Heart left ventricle (tissue), 16 donors: ENCODE results near the gene PARD3. TPM values are rescaled to one million over a fixed set of nuclear protein-coding genes. Genes with fewer than 3 reads are reported as not detected.

Experiments
- ATAC-seq, 4 donors: fragments of 200-7000 bp; cut with Tn5 transposase; one replicate each; pipeline ENCODE4 v1.9.1; 2020 to 2022; ENCODE audit warnings: moderate library complexity in 4 of 4, mild to moderate bottlenecking in 3 of 4, moderate number of reproducible peaks in 1 of 4
- DNase-seq, 5 donors: peaks; one replicate each; pipeline ENCODE4 v3.0.0-alpha.2; 2020
- H3K27ac ChIP-seq, 12 donors: fragments of 200-600 bp; sonication (generic) in 4 of 12; one replicate each; pipeline versions ENCODE4 v1.5.0 to v1.8.0; 2016 to 2022; ENCODE audit warnings: mild to moderate bottlenecking in 2 of 12
- H3K27me3 ChIP-seq, 9 donors: fragments of 200-600 bp; sonication (generic) in 2 of 9; one replicate each; pipeline versions ENCODE4 v1.5.1 to v1.8.0; 2016 to 2022; ENCODE audit warnings: mild to moderate bottlenecking in 3 of 9
- H3K36me3 ChIP-seq, 9 donors: fragments of 200-600 bp; sonication (generic) in 2 of 9; one replicate each; pipeline versions ENCODE4 v1.5.0 to v1.8.0; 2018 to 2022; ENCODE audit warnings: mild to moderate bottlenecking in 2 of 9
- H3K4me1 ChIP-seq, 12 donors: fragments of 200-600 bp; sonication (generic) in 4 of 12; one replicate each; pipeline versions ENCODE4 v1.5.0 to v1.8.0; 2016 to 2022; ENCODE audit warnings: mild to moderate bottlenecking in 3 of 12
- H3K4me3 ChIP-seq, 12 donors: fragments of 200-600 bp; sonication (generic) in 4 of 12; one replicate each; pipeline versions ENCODE4 v1.5.0 to v1.8.0; 2017 to 2022; ENCODE audit warnings: mild to moderate bottlenecking in 9 of 12, moderate library complexity in 4 of 12
- H3K9me3 ChIP-seq, 12 donors: fragments of 200-600 bp; sonication (generic) in 4 of 12; one replicate each; pipeline versions ENCODE4 v1.5.0 to v1.8.0; 2016 to 2022; ENCODE audit warnings: mild to moderate bottlenecking in 1 of 12
- CTCF ChIP-seq, 12 donors: fragments of 200-600 bp; sonication (generic) in 4 of 12; IDR thresholded peaks; one replicate each; pipeline versions ENCODE4 v1.5.0 to v1.8.0; 2018 to 2022; ENCODE audit warnings: antibody characterized with exemption in 12 of 12, mild to moderate bottlenecking in 5 of 12
- POLR2A ChIP-seq, 2 donors: fragments of 450-650 bp; IDR thresholded peaks; one replicate each; pipeline ENCODE4 v1.6.1; 2017; ENCODE audit warnings: antibody characterized with exemption in 2 of 2, mild to moderate bottlenecking in 2 of 2, moderate library complexity in 2 of 2
- WGBS, 4 donors: extraction: QIAGEN DNeasy Blood & Tissue Kit in 2 of 4; methylation state at CpG; one replicate each; pipeline versions ENCODE4 v1.1.5 to v1.1.7; 2013 to 2018; 5-methylcytosine and 5-hydroxymethylcytosine counted together
- intact Hi-C, 10 donors: fragments of 100-400 bp; cut with DNase I; formaldehyde crosslinking; loops; one replicate each; pipeline versions ENCODE4 v1.11.1 to v1.14.2; 2022
- polyA plus RNA-seq, 2 donors: library from polyadenylated mRNA; stranded (reverse); fragments of 200-250 nt; gene quantifications; one replicate each; pipeline ENCODE4 v1.2.3, GENCODE V29; 2013
- total RNA-seq, 9 donors: library from RNA; depleted of rRNA in 2 of 9; stranded (reverse); fragments of >200 nt in 2 of 9; fragmentation: NEBNext Ultra II Directional in 3 of 9; extraction: Animal tissue kit (Norgen Biotek cat#: 25700) in 3 of 9; gene quantifications; one replicate each; pipeline versions ENCODE4 v1.1.0 to v1.2.4, GENCODE V29; 2016 to 2023
- donor health status: ischemic (EF 13 %, LVEDD 7.1; RV severe dilation, severe dysfunction).
- donor health status: healthy with polysubstance abuse.
- donor health status: DM: no; HTN: yes; CAD: no.
- donor health status: DM: no; HTN: no; CAD: no.
- donor health status: ischemic (EF 25% LVEDD 6.9; RV normal size, moderate dysfunction).
- donor health status: ischemic (EF 25% LVEDD 5.7; RV mildly dilated, moderate dysfunction).
- donor health status: healthy.
- donor health status: DM: yes; HTN: yes; CAD: no.
- donor health status: ischemic (EF 35%, LVEDD 5.7; RV mildly dilated, moderate dysfunction).
- donor health status: nonischemic (EF 11% LVEDD 7.7; RV severe dilation, severe dysfunction).
- donor health status: DM: yes; HTN: yes; CAD: no.
- donor health status: PGD.
- donor health status: ischemic (EF 29% LVEDD 5.4; RV normal size, mild dysfunction).
- donor health status: nonischemic (EF 23%, LVEDD 6.1; RV moderate dilation, normal function).

The PARD3 gene
- total and polyA plus RNA-seq, 11 donors = 24.8 to 69.7 (median 33.1) TPM

- H3K27ac ChIP-seq = no peak overlapping the region
- DNase-seq = no peak
- H3K4me3 ChIP-seq = no peak overlapping the region
- intact Hi-C loops = no loop called here
- TF ChIP-seq POLR2A (IDR thresholded peaks at IDR 0.05) (no peak), CTCF (IDR thresholded peaks at IDR 0.05) (no peak)
- 90 to 92% (median 92%) methylated on average over 6 of the region's 6 CpGs for WGBS, 4 donors
- no peak for ATAC-seq
- H3K27me3 ChIP-seq = no peaks in the 10 kb centered on the region
- no peaks in the 10 kb centered on the region for H3K36me3 ChIP-seq
- H3K4me1 ChIP-seq = no peaks in the 10 kb centered on the region
- H3K9me3 ChIP-seq = no peaks in the 10 kb centered on the region
Observed at GRCh38 chr10:34305189-34305588, 509.9 kb downstream of the PARD3 start.

- H3K27me3 ChIP-seq = no peaks in the 10 kb centered on the region
- H3K4me3 ChIP-seq = no peak overlapping the region
- TF ChIP-seq CTCF (IDR thresholded peaks at IDR 0.05) (no peak), POLR2A (IDR thresholded peaks at IDR 0.05) (no peak)
- no peak for ATAC-seq
- H3K4me1 ChIP-seq = no peaks in the 10 kb centered on the region
- intact Hi-C loops = no loop called here
- no peak overlapping the region for H3K27ac ChIP-seq
- H3K36me3 ChIP-seq = no peaks in the 10 kb centered on the region
- WGBS, 4 donors = 92 to 97% (median 94%) methylated on average over 2 of the region's 2 CpGs
- DNase-seq = no peak
- no peaks in the 10 kb centered on the region for H3K9me3 ChIP-seq
Observed at GRCh38 chr10:34303022-34303421, 512.1 kb downstream of the PARD3 start.

- Histone ChIP-seq H3K4me1 (peaks cover 0 to 4% (median 0%) of the 10 kb centered on the region in 12 donors), H3K9me3 (no peaks in the 10 kb centered on the region), H3K4me3 (no peak overlapping the region), H3K27me3 (no peaks in the 10 kb centered on the region), H3K36me3 (no peaks in the 10 kb centered on the region), H3K27ac (no peak overlapping the region)
- intact Hi-C loops = no loop called here
- 67 to 88% (median 74%) methylated on average over 3 of the region's 3 CpGs for WGBS, 4 donors
- DNase-seq (no peak), ATAC-seq (no peak)
- TF ChIP-seq CTCF (IDR thresholded peaks at IDR 0.05) = no peak
- no peak for TF ChIP-seq POLR2A (IDR thresholded peaks at IDR 0.05)
Observed at GRCh38 chr10:34299105-34299611, 515.9 kb downstream of the PARD3 start.

GRCh38 chr10:34298346-34298818 is 516.7 kb downstream of the PARD3 start:
- H3K4me3 ChIP-seq = no peak overlapping the region
- H3K9me3 ChIP-seq = no peaks in the 10 kb centered on the region
- H3K4me1 ChIP-seq = peaks cover 0 to 4% (median 0%) of the 10 kb centered on the region in 12 donors
- intact Hi-C loops = no loop called here
- 94 to 95% (median 94%) methylated on average over 16 of the region's 16 CpGs for WGBS, 4 donors
- no peaks in the 10 kb centered on the region for H3K27me3 ChIP-seq
- DNase-seq (no peak), ATAC-seq (no peak)
- no peak overlapping the region for H3K27ac ChIP-seq
- TF ChIP-seq POLR2A (IDR thresholded peaks at IDR 0.05) = no peak
- TF ChIP-seq CTCF (IDR thresholded peaks at IDR 0.05) = no peak
- H3K36me3 ChIP-seq = no peaks in the 10 kb centered on the region
